ENCODE data around the gene ITPK1.

Gene ITPK1

GRCh38 chr14:92937051-92937937, 178.4 kb downstream of the ITPK1 start:
- no peak for DNase-seq (ENCODE audit: low spot score)

- no peak for DNase-seq (ENCODE audit: low spot score)
Observed at GRCh38 chr14:92936085-92936484, 179.6 kb downstream of the ITPK1 start.

GRCh38 chr14:92935446-92935845, 180.3 kb downstream of the ITPK1 start:
- DNase-seq (ENCODE audit: low spot score) = no peak

GRCh38 chr14:92934196-92935085, 181.3 kb downstream of the ITPK1 start:
- no peak for DNase-seq (ENCODE audit: low spot score)

GRCh38 chr14:92933481-92933880, 182.2 kb downstream of the ITPK1 start:
- DNase-seq (ENCODE audit: low spot score) = no peak

GRCh38 chr14:92932448-92933395, 183.0 kb downstream of the ITPK1 start:
- DNase-seq (ENCODE audit: low spot score) = no peak

GRCh38 chr14:92931681-92932447, 183.9 kb downstream of the ITPK1 start:
- DNase-seq (ENCODE audit: low spot score) = no peak

GRCh38 chr14:92930737-92931602, 184.8 kb downstream of the ITPK1 start:
- no peak for DNase-seq (ENCODE audit: low spot score)

GRCh38 chr14:92929689-92930608, 185.8 kb downstream of the ITPK1 start:
- DNase-seq (ENCODE audit: low spot score) = no peak

GRCh38 chr14:92928961-92929688, 186.6 kb downstream of the ITPK1 start:
- no peak for DNase-seq (ENCODE audit: low spot score)

- DNase-seq (ENCODE audit: low spot score) = no peak
Observed at GRCh38 chr14:92928258-92928629, 187.5 kb downstream of the ITPK1 start.

- DNase-seq (ENCODE audit: low spot score) = no peak
Observed at GRCh38 chr14:92927349-92928257, 188.1 kb downstream of the ITPK1 start.

- DNase-seq (ENCODE audit: low spot score) = no peak
Observed at GRCh38 chr14:92926931-92927330, 188.8 kb downstream of the ITPK1 start.

- no peak for DNase-seq (ENCODE audit: low spot score)
Observed at GRCh38 chr14:92926180-92926845, 189.4 kb downstream of the ITPK1 start.

GRCh38 chr14:92925446-92925845, 190.3 kb downstream of the ITPK1 start:
- DNase-seq (ENCODE audit: low spot score) = no peak

GRCh38 chr14:92924247-92924646, 191.5 kb downstream of the ITPK1 start:
- no peak for DNase-seq (ENCODE audit: low spot score)

- DNase-seq (ENCODE audit: low spot score) = no peak
Observed at GRCh38 chr14:92923744-92924103, 192.0 kb downstream of the ITPK1 start.

Measured in hematopoietic multipotent progenitor cell treated with erythropoietin and hydrocortisone succinate and interleukin-3 and kit ligand, for 15 days (in vitro differentiated cells).